Upper lobe of left lung (tissue), 4 donors: ENCODE results near the gene ADGRE1.

Source experiments
- CTCF ChIP-seq, 6 experiments: fragments of 450-650 bp in 4 of 6; fragments of 200-600 bp in 2 of 6; sonication (generic) in 2 of 6; IDR thresholded peaks; one replicate each; pipeline ENCODE4 v1.5.1; 2016 to 2019; ENCODE audit warnings: antibody characterized with exemption in 6 of 6
- EP300 ChIP-seq, 4 donors: sonication (generic); formaldehyde crosslinking; IDR thresholded peaks; one replicate each; pipeline ENCODE4 v1.5.1; 2017; ENCODE audit warnings: antibody characterized with exemption in 4 of 4, control low read depth in 2 of 4
- POLR2A ChIP-seq, 4 donors: fragments of 450-650 bp; IDR thresholded peaks; one replicate each; pipeline ENCODE4 v1.5.1; 2016 to 2017; ENCODE audit warnings: antibody characterized with exemption in 4 of 4, mild to moderate bottlenecking in 2 of 4
- POLR2AphosphoS5 ChIP-seq, 2 donors: sonication (generic); formaldehyde crosslinking; IDR thresholded peaks; one replicate each; pipeline ENCODE4 v1.5.1; 2017; ENCODE audit warnings: antibody characterized with exemption in 2 of 2

GRCh38 chr19:6983448-6983847, 96.1 kb downstream of the ADGRE1 start:
- TF ChIP-seq CTCF (IDR thresholded peaks at IDR 0.05) (no peak), POLR2A (IDR thresholded peaks at IDR 0.05) (no peak), POLR2AphosphoS5 (IDR thresholded peaks at IDR 0.05) (no peak), EP300 (IDR thresholded peaks at IDR 0.05) (no peak)
